Right lobe of liver (tissue), 4 donors: ENCODE results near the gene TMEM63C.

Experiments used
- POLR2A ChIP-seq: fragments of 450-650 bp; IDR thresholded peaks from one replicate; pipeline ENCODE4 v1.6.1; 2017; ENCODE audit warnings: antibody characterized with exemption, mild to moderate bottlenecking
- TF ChIP-seq, protein P1 (sequence below), 4 donors: fragments of 200-600 bp in 3 of 4; fragments of 450-650 bp in 1 of 4; IDR thresholded peaks; one replicate each; pipeline versions ENCODE4 v1.5.1 to v1.8.0; 2016 to 2022; ENCODE audit warnings: antibody characterized with exemption in 4 of 4, mild to moderate bottlenecking in 2 of 4
- donor health status: DM: no; HTN: no; CAD: no.
- donor health status: DM: no; HTN: no; CAD: no.
- donor health status: DM: no; HTN: yes; CAD: no.

DNA sequence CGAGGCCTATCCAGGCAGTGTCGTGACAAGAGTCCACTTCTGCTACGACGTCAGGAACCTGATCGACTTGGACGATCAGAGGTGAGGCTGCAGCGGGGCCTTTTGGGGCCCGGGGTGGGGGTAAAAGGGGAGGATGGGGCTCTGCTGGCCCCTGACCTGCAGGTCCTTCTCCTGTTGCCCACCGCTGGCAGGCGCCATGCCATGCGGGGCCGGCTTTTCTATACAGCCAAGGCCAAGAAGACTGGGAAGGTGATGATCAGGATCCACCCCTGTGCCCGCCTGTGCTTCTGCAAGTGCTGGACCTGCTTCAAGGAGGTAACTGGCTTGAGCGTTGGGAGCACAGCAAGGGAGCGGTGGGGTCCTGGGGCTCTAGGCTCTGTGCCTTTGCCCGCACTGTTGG lies 57.8 kb downstream of the TMEM63C start:
- TF ChIP-seq, protein P1, sequence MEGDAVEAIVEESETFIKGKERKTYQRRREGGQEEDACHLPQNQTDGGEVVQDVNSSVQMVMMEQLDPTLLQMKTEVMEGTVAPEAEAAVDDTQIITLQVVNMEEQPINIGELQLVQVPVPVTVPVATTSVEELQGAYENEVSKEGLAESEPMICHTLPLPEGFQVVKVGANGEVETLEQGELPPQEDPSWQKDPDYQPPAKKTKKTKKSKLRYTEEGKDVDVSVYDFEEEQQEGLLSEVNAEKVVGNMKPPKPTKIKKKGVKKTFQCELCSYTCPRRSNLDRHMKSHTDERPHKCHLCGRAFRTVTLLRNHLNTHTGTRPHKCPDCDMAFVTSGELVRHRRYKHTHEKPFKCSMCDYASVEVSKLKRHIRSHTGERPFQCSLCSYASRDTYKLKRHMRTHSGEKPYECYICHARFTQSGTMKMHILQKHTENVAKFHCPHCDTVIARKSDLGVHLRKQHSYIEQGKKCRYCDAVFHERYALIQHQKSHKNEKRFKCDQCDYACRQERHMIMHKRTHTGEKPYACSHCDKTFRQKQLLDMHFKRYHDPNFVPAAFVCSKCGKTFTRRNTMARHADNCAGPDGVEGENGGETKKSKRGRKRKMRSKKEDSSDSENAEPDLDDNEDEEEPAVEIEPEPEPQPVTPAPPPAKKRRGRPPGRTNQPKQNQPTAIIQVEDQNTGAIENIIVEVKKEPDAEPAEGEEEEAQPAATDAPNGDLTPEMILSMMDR (IDR thresholded peaks at IDR 0.05), result no peak
- TF ChIP-seq POLR2A, result no peak
